K562 (cell line): ENCODE results near the gene TCF12. TPM values are rescaled to one million over a fixed set of nuclear protein-coding genes. Genes with fewer than 3 reads are reported as not detected.

Experiments used
- BCL6 ChIP-seq: fragments of 250-450 bp; sonication (Bioruptor Pico); IDR thresholded peaks from 2 replicates; pipeline ENCODE4 v1.4.0; 2020
- CREB1 ChIP-seq, 2 experiments: sonication (generic) in 1 of 2; formaldehyde crosslinking in 1 of 2; IDR thresholded peaks; 2 replicates each; pipeline versions ENCODE4 v1.6.1 to v1.8.0; 2012 to 2022; ENCODE audit warnings: inconsistent platforms in 1 of 2, mild to moderate bottlenecking in 1 of 2, missing genetic modification reagents in 1 of 2, moderate library complexity in 1 of 2
- CREM ChIP-seq: IDR thresholded peaks from 2 replicates; pipeline ENCODE4 v1.6.1; 2014; ENCODE audit warnings: antibody characterized with exemption, low read depth
- ELK1 ChIP-seq: sonication (generic); formaldehyde crosslinking; IDR thresholded peaks from 2 replicates; pipeline ENCODE4 v1.8.1; 2022; ENCODE audit warnings: missing genetic modification reagents
- EP300 ChIP-seq: IDR thresholded peaks from 2 replicates; pipeline ENCODE4 v1.6.1; 2012; ENCODE audit warnings: low read length, improper control_type of control experiment
- FOXK2 ChIP-seq, 2 experiments: fragments of 450-650 bp; IDR thresholded peaks in 1 of 2; conservative IDR thresholded peaks in 1 of 2; 2 replicates each; pipeline ENCODE4 v1.6.1; 2016; ENCODE audit warnings: low read depth in 2 of 2, mild to moderate bottlenecking in 1 of 2
- MBD2 ChIP-seq: sonication (generic); IDR thresholded peaks from 2 replicates; pipeline ENCODE4 v1.6.1; 2016; ENCODE audit warnings: low read depth, borderline replicate concordance
- MTA2 ChIP-seq: fragments of 450-650 bp; IDR thresholded peaks from 2 replicates; pipeline ENCODE4 v1.6.1; 2016; ENCODE audit warnings: low read depth
- NFYB ChIP-seq: IDR thresholded peaks from 2 replicates; pipeline ENCODE4 v1.6.1; 2011; ENCODE audit warnings: mild to moderate bottlenecking, moderate library complexity; ENCODE audit not compliant: insufficient read length; ENCODE audit errors: extremely low read depth
- PKNOX1 ChIP-seq: fragments of 450-650 bp; IDR thresholded peaks from 2 replicates; pipeline ENCODE4 v1.6.1; 2016
- PML ChIP-seq: IDR thresholded peaks from 2 replicates; pipeline ENCODE4 v1.6.1; 2012; ENCODE audit warnings: low read length, inconsistent platforms
- SIN3A ChIP-seq, 2 experiments: fragments of 150-350 bp in 1 of 2; IDR thresholded peaks; 2 replicates each; pipeline ENCODE4 v1.6.1; 2011 to 2016; ENCODE audit warnings: borderline replicate concordance in 2 of 2, low read depth in 2 of 2, low read length in 2 of 2, mild to moderate bottlenecking in 2 of 2, moderate library complexity in 2 of 2; ENCODE audit not compliant: control insufficient read depth in 1 of 2
- VEZF1 ChIP-seq: fragments of 200-800 bp; sonication (Bioruptor generic); IDR thresholded peaks from 2 replicates; pipeline ENCODE4 v1.6.1; 2017; ENCODE audit warnings: missing genetic modification characterization, missing compliant biosample characterization
- YY1 ChIP-seq, 3 experiments: IDR thresholded peaks; 2 replicates each; pipeline ENCODE4 v1.6.1; 2011; ENCODE audit warnings: low read length in 2 of 3, mild to moderate bottlenecking in 2 of 3, moderate library complexity in 2 of 3, borderline replicate concordance in 1 of 3, control low read depth in 1 of 3, low read depth in 1 of 3; ENCODE audit not compliant: insufficient read depth in 3 of 3, insufficient replicate concordance in 2 of 3, control insufficient read depth in 1 of 3, insufficient read length in 1 of 3; ENCODE audit errors: extremely low read depth in 1 of 3
- ZBTB7A ChIP-seq: IDR thresholded peaks from 2 replicates; pipeline ENCODE4 v1.6.1; 2011; ENCODE audit warnings: low read depth, mild to moderate bottlenecking, low read length, moderate library complexity, borderline replicate concordance; ENCODE audit not compliant: control insufficient read depth
- ZKSCAN8 ChIP-seq: fragments of 200-800 bp; sonication (Bioruptor generic); IDR thresholded peaks from 2 replicates; pipeline ENCODE4 v1.6.1; 2016; ENCODE audit warnings: missing genetic modification characterization, missing compliant biosample characterization
- ZNF780A ChIP-seq: fragments of 250-450 bp; sonication (Bioruptor Pico); IDR thresholded peaks from 2 replicates; pipeline ENCODE4 v1.5.0; 2021; ENCODE audit warnings: mild to moderate bottlenecking
- polyA plus RNA-seq, 8 experiments: library from polyadenylated mRNA; depleted of rRNA in 4 of 8; stranded (reverse) in 5 of 8; unstranded in 3 of 8; fragments of >200 nt; fragmentation: Nextera tagmentation in 2 of 8; fragmentation: Illumina TruSeq in 1 of 8; extraction: Ambion mirVana in 2 of 8; extraction: Trizol in 1 of 8; gene quantifications; 2 replicates each; pipeline versions ENCODE4 v1.2.1 to v1.2.3, GENCODE V29; 2011 to 2014; ENCODE audit warnings: inconsistent platforms in 1 of 8, missing spikeins in 1 of 8
- total RNA-seq, 7 experiments: library from RNA; depleted of rRNA in 6 of 7; stranded (reverse); fragments of >200 nt in 6 of 7; fragmentation: Illumina TruSeq in 2 of 7; extraction: Trizol in 2 of 7; gene quantifications; 2 replicates each; pipeline versions ENCODE4 v1.2.1 to v1.2.3, GENCODE V29; 2011 to 2021; ENCODE audit warnings: low replicate concordance in 1 of 7
- TF ChIP-seq, protein P1 (sequence below), 3 experiments: fragments of 200-800 bp in 1 of 3; fragments of 250-450 bp in 1 of 3; fragments of 450-650 bp in 1 of 3; sonication (Bioruptor Pico) in 1 of 3; sonication (Bioruptor generic) in 1 of 3; formaldehyde crosslinking in 1 of 3; IDR thresholded peaks; 2 replicates each; pipeline versions ENCODE4 v1.6.1 to v1.8.0; 2016 to 2022; ENCODE audit warnings: mild to moderate bottlenecking in 2 of 3, missing genetic modification characterization in 2 of 3, missing compliant biosample characterization in 1 of 3, moderate library complexity in 1 of 3

TCF12 gene
- total and polyA plus RNA-seq, 9 of the 15 experiments (the other 6 are each of a cell fraction or from before 2014, with no cell fraction given) = 10.5 to 132 (median 52.9) TPM

DNA sequence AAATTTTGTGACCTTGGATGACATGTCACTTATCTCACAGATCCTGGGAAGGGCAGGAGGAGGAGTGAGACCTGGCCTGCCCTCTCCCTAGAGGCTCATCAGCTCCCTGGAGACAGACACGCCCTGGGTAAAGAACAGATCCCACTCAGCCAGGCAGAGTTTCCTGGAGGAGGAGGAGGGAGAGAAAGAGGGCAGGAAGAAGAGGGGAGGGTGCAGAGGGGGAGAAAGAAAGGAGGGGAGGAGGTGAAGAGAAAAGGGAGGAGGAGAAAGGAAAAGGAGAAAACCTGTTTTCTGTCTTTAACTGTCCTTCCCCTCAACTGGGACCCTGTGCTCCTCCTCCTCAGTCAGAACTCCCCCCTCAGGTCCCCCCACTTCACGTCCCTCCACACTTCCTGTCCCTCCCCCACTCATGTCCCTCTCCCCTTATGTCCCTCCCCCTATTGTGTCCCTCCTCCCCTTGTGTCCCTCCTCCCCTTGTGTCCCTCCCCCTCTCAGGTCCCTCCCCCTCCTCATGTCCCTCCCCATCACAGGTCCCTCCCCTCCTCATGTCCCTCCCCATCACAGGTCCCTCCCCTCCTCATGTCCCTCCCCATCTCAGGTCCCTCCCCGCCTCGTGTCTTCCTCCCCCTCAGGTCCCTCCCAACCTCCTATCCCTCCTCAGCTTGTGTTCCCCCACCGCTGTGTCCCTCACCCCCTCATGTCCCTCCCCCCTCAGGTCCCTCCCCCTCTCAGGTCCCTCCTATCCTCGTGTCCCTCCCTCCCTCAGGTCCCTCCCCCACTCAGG is 405.6 kb downstream of the TCF12 start (continued):
- TF ChIP-seq, protein P1, sequence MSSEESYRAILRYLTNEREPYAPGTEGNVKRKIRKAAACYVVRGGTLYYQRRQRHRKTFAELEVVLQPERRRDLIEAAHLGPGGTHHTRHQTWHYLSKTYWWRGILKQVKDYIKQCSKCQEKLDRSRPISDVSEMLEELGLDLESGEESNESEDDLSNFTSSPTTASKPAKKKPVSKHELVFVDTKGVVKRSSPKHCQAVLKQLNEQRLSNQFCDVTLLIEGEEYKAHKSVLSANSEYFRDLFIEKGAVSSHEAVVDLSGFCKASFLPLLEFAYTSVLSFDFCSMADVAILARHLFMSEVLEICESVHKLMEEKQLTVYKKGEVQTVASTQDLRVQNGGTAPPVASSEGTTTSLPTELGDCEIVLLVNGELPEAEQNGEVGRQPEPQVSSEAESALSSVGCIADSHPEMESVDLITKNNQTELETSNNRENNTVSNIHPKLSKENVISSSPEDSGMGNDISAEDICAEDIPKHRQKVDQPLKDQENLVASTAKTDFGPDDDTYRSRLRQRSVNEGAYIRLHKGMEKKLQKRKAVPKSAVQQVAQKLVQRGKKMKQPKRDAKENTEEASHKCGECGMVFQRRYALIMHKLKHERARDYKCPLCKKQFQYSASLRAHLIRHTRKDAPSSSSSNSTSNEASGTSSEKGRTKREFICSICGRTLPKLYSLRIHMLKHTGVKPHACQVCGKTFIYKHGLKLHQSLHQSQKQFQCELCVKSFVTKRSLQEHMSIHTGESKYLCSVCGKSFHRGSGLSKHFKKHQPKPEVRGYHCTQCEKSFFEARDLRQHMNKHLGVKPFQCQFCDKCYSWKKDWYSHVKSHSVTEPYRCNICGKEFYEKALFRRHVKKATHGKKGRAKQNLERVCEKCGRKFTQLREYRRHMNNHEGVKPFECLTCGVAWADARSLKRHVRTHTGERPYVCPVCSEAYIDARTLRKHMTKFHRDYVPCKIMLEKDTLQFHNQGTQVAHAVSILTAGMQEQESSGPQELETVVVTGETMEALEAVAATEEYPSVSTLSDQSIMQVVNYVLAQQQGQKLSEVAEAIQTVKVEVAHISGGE (CRISPR knock-in tag; IDR thresholded peaks at IDR 0.05) = peak in 1 of 3 experiments; percentile 90; a peak in 2 of 6 replicates
- TF ChIP-seq ZBTB7A (peak; percentile 84), ZNF780A (no peak), SIN3A (IDR thresholded peaks at IDR 0.05; ENCODE audit: borderline replicate concordance in 2 of 2, control insufficient read depth in 1 of 2, low read depth in 2 of 2, low read length in 2 of 2) (no peak), FOXK2 (conservative IDR thresholded peaks at IDR 0.05 in 1 of 2, IDR thresholded peaks at IDR 0.05 in 1 of 2; ENCODE audit: low read depth in 2 of 2) (peak in 1 of 2 experiments; percentile 97; a peak in 2 of 4 replicates), MBD2 (peak; percentile 45; the same call in 1 of the 2 replicates), YY1 (IDR thresholded peaks at IDR 0.05; ENCODE audit: borderline replicate concordance in 1 of 3, control insufficient read depth in 1 of 3, extremely low read depth in 1 of 3, insufficient read depth in 3 of 3, insufficient read length in 1 of 3, insufficient replicate concordance in 2 of 3, low read depth in 1 of 3, low read length in 2 of 3) (peak in 1 of 3 experiments; percentile 21), CREM (peak; percentile 24), VEZF1 (CRISPR knock-in tag) (peak; percentile 97), NFYB (no peak), BCL6 (CRISPR knock-in tag) (no peak), ZKSCAN8 (CRISPR knock-in tag) (0 out of 2 replicates have a peak, but pooled peaks have one; percentile 34), MTA2 (peak; percentile 67), CREB1 (IDR thresholded peaks at IDR 0.05) (0 out of 2 replicates have a peak, but pooled peaks have one; percentile 7), CREB1 (CRISPR knock-in tag; IDR thresholded peaks at IDR 0.05) (no peak), PKNOX1 (peak; percentile 88), PML (0 out of 2 replicates have a peak, but pooled peaks have one; percentile 39), ELK1 (CRISPR knock-in tag) (no peak), EP300 (peak; percentile 46)
